K562 (cell line): ENCODE measurements around the gene PA2G4. TPM values are rescaled to one million over a fixed set of nuclear protein-coding genes. Genes with fewer than 3 reads are reported as not detected.
A peak's percentile ranks its signal among the peaks of the same experiment; 100 is the strongest.

Experiments
- ETV1 ChIP-seq: fragments of 450-650 bp; conservative IDR thresholded peaks from 2 replicates; pipeline ENCODE4 v1.6.1; 2016; ENCODE audit warnings: missing genetic modification characterization, control low read depth, low read depth, missing compliant biosample characterization
- KDM4B ChIP-seq, 2 experiments: fragments of 450-650 bp in 1 of 2; sonication (generic) in 1 of 2; IDR thresholded peaks; 2 replicates each; pipeline ENCODE4 v1.6.1; 2016 to 2017; ENCODE audit warnings: borderline replicate concordance in 2 of 2, antibody characterized with exemption in 1 of 2, low read depth in 1 of 2, mild to moderate bottlenecking in 1 of 2
- KLF10 ChIP-seq: fragments of 250-450 bp; sonication (Bioruptor Pico); IDR thresholded peaks from 2 replicates; pipeline ENCODE4 v1.6.1; 2021; ENCODE audit warnings: matching md5 sums
- MEF2A ChIP-seq: IDR thresholded peaks from 2 replicates; pipeline ENCODE4 v1.6.1; 2011; ENCODE audit warnings: low read depth, mild to moderate bottlenecking, low read length, moderate library complexity; ENCODE audit not compliant: control insufficient read depth
- MTA3 ChIP-seq: fragments of 450-650 bp; formaldehyde crosslinking; IDR thresholded peaks from 2 replicates; pipeline ENCODE4 v1.6.1; 2017; ENCODE audit warnings: mild to moderate bottlenecking, borderline replicate concordance
- MYNN ChIP-seq, 2 experiments: sonication (generic); formaldehyde crosslinking in 1 of 2; IDR thresholded peaks; 2 replicates each; pipeline versions ENCODE4 v1.5.0 to v1.6.1; 2016 to 2020; ENCODE audit warnings: antibody characterized with exemption in 1 of 2, missing genetic modification reagents in 1 of 2
- NR1H2 ChIP-seq: sonication (generic); formaldehyde crosslinking; IDR thresholded peaks from 2 replicates; pipeline ENCODE4 v1.4.0; 2020; ENCODE audit warnings: mild to moderate bottlenecking, missing genetic modification reagents
- PTRF ChIP-seq: fragments of 450-650 bp; IDR thresholded peaks from 2 replicates; pipeline ENCODE4 v1.6.1; 2016; ENCODE audit warnings: mild to moderate bottlenecking, missing genetic modification characterization, missing compliant biosample characterization
- SMAD1 ChIP-seq: fragments of 150-350 bp; IDR thresholded peaks from 2 replicates; pipeline ENCODE4 v1.6.1; 2014; ENCODE audit warnings: low read length, low read depth; ENCODE audit not compliant: partially characterized antibody
- SNIP1 ChIP-seq: fragments of 450-650 bp; IDR thresholded peaks from 2 replicates; pipeline ENCODE4 v1.7.1; 2017; ENCODE audit warnings: low read depth, mild to moderate bottlenecking
- TCF7L2 ChIP-seq: fragments of 150-350 bp; IDR thresholded peaks from 2 replicates; pipeline ENCODE4 v1.6.1; 2016; ENCODE audit warnings: low read depth, mild to moderate bottlenecking, low read length, moderate library complexity
- ZNF121 ChIP-seq: sonication (generic); formaldehyde crosslinking; conservative IDR thresholded peaks from 2 replicates; pipeline ENCODE4 v1.8.0; 2022; ENCODE audit warnings: missing genetic modification reagents
- ZNF212 ChIP-seq: fragments of 450-650 bp; formaldehyde crosslinking; IDR thresholded peaks from 2 replicates; pipeline ENCODE4 v1.4.0; 2020; ENCODE audit warnings: mild to moderate bottlenecking
- polyA plus RNA-seq, 8 experiments: library from polyadenylated mRNA; depleted of rRNA in 4 of 8; stranded (reverse) in 5 of 8; unstranded in 3 of 8; fragments of >200 nt; fragmentation: Nextera tagmentation in 2 of 8; fragmentation: Illumina TruSeq in 1 of 8; extraction: Ambion mirVana in 2 of 8; extraction: Trizol in 1 of 8; gene quantifications; 2 replicates each; pipeline versions ENCODE4 v1.2.1 to v1.2.3, GENCODE V29; 2011 to 2014; ENCODE audit warnings: inconsistent platforms in 1 of 8, missing spikeins in 1 of 8
- total RNA-seq, 7 experiments: library from RNA; depleted of rRNA in 6 of 7; stranded (reverse); fragments of >200 nt in 6 of 7; fragmentation: Illumina TruSeq in 2 of 7; extraction: Trizol in 2 of 7; gene quantifications; 2 replicates each; pipeline versions ENCODE4 v1.2.1 to v1.2.3, GENCODE V29; 2011 to 2021; ENCODE audit warnings: low replicate concordance in 1 of 7
- TF ChIP-seq, protein P1 (sequence below): fragments of 450-650 bp; formaldehyde crosslinking; IDR thresholded peaks from 2 replicates; pipeline ENCODE4 v1.4.0; 2020; ENCODE audit warnings: mild to moderate bottlenecking, moderate library complexity
- TF ChIP-seq, protein P2 (sequence below): fragments of 250-450 bp; sonication (Bioruptor Pico); IDR thresholded peaks from 2 replicates; pipeline ENCODE4 v1.5.0; 2021
- TF ChIP-seq, protein P3 (sequence below): fragments of 250-450 bp; sonication (Bioruptor Pico); IDR thresholded peaks from 2 replicates; pipeline ENCODE4 v1.4.0; 2020
- TF ChIP-seq, protein P4 (sequence below): fragments of 250-450 bp; sonication (Bioruptor Pico); IDR thresholded peaks from 2 replicates; pipeline ENCODE4 v1.4.0; 2020; ENCODE audit warnings: borderline replicate concordance

The PA2G4 gene
- total and polyA plus RNA-seq, 9 of the 15 experiments (the other 6 are each of a cell fraction or from before 2014, with no cell fraction given): 230 to 925 (median 638) TPM

DNA sequence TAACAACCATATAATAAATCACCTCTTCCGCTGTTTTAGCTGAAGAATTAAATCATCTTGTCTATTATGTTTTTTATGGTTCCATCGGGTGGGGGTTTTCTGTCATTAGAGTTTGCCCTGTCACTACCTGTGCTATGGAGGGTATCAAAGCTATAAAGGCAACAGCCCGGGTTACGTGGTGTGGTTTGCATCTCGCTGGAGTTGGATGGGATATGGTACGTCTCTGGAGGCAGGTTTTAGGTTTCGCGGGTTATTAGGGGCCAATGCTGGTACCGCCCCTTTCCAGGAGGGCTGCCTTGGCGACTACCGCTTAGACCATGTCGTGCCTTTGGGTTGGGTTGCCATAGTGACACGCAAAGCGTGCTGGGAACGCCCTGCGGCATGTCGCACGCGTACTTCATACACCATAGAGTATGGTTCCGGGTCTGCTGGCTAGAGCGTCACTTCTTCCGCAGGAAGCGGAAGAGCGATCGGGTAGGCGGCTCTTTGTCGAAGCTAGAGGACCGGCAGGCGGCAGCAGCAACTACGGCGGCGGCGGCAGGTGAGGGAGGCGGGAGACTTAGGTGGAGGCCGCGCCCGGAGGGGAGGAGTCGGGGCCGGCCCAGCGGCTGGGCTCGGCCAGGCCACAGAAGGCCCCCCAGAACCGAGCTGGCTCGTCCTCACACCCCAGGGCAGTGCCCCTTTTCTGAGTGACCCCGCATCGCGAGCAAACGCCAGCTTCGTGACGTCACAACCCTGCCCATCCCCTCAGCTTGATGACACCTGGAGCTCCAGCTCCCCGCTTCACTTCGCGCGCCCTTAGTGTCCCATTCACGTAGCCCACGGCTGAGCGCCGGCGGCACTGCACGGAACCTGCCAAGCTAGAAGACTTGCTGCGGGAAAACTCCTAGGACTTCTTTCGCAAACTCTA lies 13.7 kb downstream of the PA2G4 start, which contains the start of gene ZC3H10 (continued):
- TF ChIP-seq NR1H2 (CRISPR knock-in tag) (no peak), KDM4B (IDR thresholded peaks at IDR 0.05; ENCODE audit: borderline replicate concordance in 2 of 2, low read depth in 1 of 2) (peak in 1 of 2 experiments; percentile 98; a peak in 2 of 4 replicates), SMAD1 (peak; percentile 64), ZNF212 (CRISPR knock-in tag) (no peak), ETV1 (tag) (peak; percentile 97), TCF7L2 (no peak), SNIP1 (peak; percentile 82), MEF2A (no peak), MYNN (IDR thresholded peaks at IDR 0.05) (peak; percentile 78), MYNN (CRISPR knock-in tag; IDR thresholded peaks at IDR 0.05) (no peak), MTA3 (peak; percentile 94), ZNF121 (CRISPR knock-in tag) (no peak), PTRF (tag) (no peak), KLF10 (CRISPR knock-in tag) (peak; percentile 90)
- TF ChIP-seq, protein P1, sequence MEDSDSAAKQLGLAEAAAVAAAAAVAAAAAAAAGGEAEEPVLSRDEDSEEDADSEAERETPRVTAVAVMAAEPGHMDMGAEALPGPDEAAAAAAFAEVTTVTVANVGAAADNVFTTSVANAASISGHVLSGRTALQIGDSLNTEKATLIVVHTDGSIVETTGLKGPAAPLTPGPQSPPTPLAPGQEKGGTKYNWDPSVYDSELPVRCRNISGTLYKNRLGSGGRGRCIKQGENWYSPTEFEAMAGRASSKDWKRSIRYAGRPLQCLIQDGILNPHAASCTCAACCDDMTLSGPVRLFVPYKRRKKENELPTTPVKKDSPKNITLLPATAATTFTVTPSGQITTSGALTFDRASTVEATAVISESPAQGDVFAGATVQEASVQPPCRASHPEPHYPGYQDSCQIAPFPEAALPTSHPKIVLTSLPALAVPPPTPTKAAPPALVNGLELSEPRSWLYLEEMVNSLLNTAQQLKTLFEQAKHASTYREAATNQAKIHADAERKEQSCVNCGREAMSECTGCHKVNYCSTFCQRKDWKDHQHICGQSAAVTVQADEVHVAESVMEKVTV (CRISPR knock-in tag): peak; percentile 44
- TF ChIP-seq, protein P2, sequence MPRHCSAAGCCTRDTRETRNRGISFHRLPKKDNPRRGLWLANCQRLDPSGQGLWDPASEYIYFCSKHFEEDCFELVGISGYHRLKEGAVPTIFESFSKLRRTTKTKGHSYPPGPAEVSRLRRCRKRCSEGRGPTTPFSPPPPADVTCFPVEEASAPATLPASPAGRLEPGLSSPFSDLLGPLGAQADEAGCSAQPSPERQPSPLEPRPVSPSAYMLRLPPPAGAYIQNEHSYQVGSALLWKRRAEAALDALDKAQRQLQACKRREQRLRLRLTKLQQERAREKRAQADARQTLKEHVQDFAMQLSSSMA (CRISPR knock-in tag): peak; percentile 70; the same call in 1 of the 2 replicates
- TF ChIP-seq, protein P3, sequence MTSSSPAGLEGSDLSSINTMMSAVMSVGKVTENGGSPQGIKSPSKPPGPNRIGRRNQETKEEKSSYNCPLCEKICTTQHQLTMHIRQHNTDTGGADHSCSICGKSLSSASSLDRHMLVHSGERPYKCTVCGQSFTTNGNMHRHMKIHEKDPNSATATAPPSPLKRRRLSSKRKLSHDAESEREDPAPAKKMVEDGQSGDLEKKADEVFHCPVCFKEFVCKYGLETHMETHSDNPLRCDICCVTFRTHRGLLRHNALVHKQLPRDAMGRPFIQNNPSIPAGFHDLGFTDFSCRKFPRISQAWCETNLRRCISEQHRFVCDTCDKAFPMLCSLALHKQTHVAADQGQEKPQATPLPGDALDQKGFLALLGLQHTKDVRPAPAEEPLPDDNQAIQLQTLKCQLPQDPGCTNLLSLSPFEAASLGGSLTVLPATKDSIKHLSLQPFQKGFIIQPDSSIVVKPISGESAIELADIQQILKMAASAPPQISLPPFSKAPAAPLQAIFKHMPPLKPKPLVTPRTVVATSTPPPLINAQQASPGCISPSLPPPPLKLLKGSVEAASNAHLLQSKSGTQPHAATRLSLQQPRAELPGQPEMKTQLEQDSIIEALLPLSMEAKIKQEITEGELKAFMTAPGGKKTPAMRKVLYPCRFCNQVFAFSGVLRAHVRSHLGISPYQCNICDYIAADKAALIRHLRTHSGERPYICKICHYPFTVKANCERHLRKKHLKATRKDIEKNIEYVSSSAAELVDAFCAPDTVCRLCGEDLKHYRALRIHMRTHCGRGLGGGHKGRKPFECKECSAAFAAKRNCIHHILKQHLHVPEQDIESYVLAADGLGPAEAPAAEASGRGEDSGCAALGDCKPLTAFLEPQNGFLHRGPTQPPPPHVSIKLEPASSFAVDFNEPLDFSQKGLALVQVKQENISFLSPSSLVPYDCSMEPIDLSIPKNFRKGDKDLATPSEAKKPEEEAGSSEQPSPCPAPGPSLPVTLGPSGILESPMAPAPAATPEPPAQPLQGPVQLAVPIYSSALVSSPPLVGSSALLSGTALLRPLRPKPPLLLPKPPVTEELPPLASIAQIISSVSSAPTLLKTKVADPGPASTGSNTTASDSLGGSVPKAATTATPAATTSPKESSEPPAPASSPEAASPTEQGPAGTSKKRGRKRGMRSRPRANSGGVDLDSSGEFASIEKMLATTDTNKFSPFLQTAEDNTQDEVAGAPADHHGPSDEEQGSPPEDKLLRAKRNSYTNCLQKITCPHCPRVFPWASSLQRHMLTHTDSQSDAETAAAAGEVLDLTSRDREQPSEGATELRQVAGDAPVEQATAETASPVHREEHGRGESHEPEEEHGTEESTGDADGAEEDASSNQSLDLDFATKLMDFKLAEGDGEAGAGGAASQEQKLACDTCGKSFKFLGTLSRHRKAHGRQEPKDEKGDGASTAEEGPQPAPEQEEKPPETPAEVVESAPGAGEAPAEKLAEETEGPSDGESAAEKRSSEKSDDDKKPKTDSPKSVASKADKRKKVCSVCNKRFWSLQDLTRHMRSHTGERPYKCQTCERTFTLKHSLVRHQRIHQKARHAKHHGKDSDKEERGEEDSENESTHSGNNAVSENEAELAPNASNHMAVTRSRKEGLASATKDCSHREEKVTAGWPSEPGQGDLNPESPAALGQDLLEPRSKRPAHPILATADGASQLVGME (CRISPR knock-in tag): peak; percentile 61; the same call in 1 of the 2 replicates
- TF ChIP-seq, protein P4, sequence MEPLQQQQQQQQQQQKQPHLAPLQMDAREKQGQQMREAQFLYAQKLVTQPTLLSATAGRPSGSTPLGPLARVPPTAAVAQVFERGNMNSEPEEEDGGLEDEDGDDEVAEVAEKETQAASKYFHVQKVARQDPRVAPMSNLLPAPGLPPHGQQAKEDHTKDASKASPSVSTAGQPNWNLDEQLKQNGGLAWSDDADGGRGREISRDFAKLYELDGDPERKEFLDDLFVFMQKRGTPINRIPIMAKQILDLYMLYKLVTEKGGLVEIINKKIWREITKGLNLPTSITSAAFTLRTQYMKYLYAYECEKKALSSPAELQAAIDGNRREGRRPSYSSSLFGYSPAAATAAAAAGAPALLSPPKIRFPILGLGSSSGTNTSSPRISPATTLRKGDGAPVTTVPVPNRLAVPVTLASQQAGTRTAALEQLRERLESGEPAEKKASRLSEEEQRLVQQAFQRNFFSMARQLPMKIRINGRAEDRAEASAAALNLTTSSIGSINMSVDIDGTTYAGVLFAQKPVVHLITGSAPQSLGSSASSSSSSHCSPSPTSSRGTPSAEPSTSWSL: no peak
